Suprapubic skin (tissue), 4 donors: ENCODE data around the gene FAM81B. TPM values are rescaled to one million over a fixed set of nuclear protein-coding genes. Genes with fewer than 3 reads are reported as not detected.
"Not testable (repeated sequence)": the region's sequence is repeated elsewhere in the genome, so short reads cannot be mapped to it uniquely, and the experiment has no call there.

Experiments
- DNase-seq, 2 donors: peaks; one replicate each; pipeline ENCODE4 v3.0.0-alpha.2; 2019; ENCODE audit warnings: low spot score in 2 of 2
- H3K27ac ChIP-seq: fragments of 200-600 bp; sonication (generic); one replicate; pipeline ENCODE4 v1.5.1; 2019
- H3K27me3 ChIP-seq: fragments of 200-600 bp; sonication (generic); one replicate; pipeline ENCODE4 v1.5.1; 2019
- H3K36me3 ChIP-seq: fragments of 200-600 bp; sonication (generic); one replicate; pipeline ENCODE4 v1.5.1; 2019
- H3K4me1 ChIP-seq: fragments of 200-600 bp; sonication (generic); one replicate; pipeline ENCODE4 v1.5.1; 2019
- H3K4me3 ChIP-seq: fragments of 200-600 bp; sonication (generic); one replicate; pipeline ENCODE4 v1.5.1; 2019; ENCODE audit warnings: mild to moderate bottlenecking
- H3K9me3 ChIP-seq: fragments of 200-600 bp; sonication (generic); one replicate; pipeline ENCODE4 v1.5.1; 2019
- EP300 ChIP-seq: sonication (generic); formaldehyde crosslinking; IDR thresholded peaks from one replicate; pipeline ENCODE4 v1.6.1; 2017; ENCODE audit warnings: antibody characterized with exemption
- POLR2A ChIP-seq, 2 donors: fragments of 450-650 bp; IDR thresholded peaks; one replicate each; pipeline ENCODE4 v1.6.1; 2017; ENCODE audit warnings: antibody characterized with exemption in 2 of 2, mild to moderate bottlenecking in 2 of 2, moderate library complexity in 2 of 2
- POLR2AphosphoS5 ChIP-seq, 3 donors: sonication (generic); formaldehyde crosslinking; IDR thresholded peaks; one replicate each; pipeline ENCODE4 v1.6.1; 2017; ENCODE audit warnings: antibody characterized with exemption in 3 of 3
- WGBS: methylation state at CpG from one replicate; pipeline ENCODE4 v1.1.5; 2018; 5-methylcytosine and 5-hydroxymethylcytosine counted together
- total RNA-seq, 4 donors: library from RNA; depleted of rRNA; stranded (reverse); fragments of >200 nt; gene quantifications; one replicate each; pipeline ENCODE4 v1.1.0, GENCODE V29; 2016
- TF ChIP-seq, protein P1 (sequence below), 2 donors: fragments of 200-600 bp in 1 of 2; fragments of 450-650 bp in 1 of 2; sonication (generic) in 1 of 2; IDR thresholded peaks; one replicate each; pipeline ENCODE4 v1.5.1; 2016 to 2019; ENCODE audit warnings: antibody characterized with exemption in 2 of 2, mild to moderate bottlenecking in 1 of 2, moderate library complexity in 1 of 2

FAM81B gene
- total RNA-seq, 4 donors from 2014 or later, result not detected

DNA sequence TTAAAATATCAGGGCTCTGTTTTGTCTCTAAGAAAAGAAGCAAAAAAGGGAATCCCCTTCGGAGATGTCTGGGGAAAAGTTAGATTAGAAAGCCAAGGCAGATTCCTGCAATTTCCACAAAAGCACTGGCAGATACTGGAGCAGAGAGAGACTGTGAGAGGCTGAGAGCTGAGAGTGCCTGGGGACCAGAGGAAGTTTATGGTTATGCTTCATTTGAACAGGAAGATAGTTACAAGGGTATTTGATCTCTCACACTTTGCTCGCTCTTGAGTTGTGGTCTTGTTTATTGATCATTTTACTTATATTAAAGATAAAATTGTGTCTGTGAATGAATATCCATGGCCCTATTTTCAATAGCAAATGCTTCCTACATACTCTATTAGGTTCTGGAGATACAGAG, 32.8 kb upstream of the FAM81B start:
- WGBS, result 68% methylated on average over 2 of the region's 2 CpGs
- no peak overlapping the region for H3K27ac ChIP-seq
- H3K4me1 ChIP-seq, result no peaks in the 10 kb centered on the region
- DNase-seq, result no peak
- no peaks in the 10 kb centered on the region for H3K9me3 ChIP-seq
- no peak for TF ChIP-seq POLR2AphosphoS5 (IDR thresholded peaks at IDR 0.05)
- no peak for TF ChIP-seq POLR2A (IDR thresholded peaks at IDR 0.05)
- TF ChIP-seq EP300, result no peak
- TF ChIP-seq, protein P1, sequence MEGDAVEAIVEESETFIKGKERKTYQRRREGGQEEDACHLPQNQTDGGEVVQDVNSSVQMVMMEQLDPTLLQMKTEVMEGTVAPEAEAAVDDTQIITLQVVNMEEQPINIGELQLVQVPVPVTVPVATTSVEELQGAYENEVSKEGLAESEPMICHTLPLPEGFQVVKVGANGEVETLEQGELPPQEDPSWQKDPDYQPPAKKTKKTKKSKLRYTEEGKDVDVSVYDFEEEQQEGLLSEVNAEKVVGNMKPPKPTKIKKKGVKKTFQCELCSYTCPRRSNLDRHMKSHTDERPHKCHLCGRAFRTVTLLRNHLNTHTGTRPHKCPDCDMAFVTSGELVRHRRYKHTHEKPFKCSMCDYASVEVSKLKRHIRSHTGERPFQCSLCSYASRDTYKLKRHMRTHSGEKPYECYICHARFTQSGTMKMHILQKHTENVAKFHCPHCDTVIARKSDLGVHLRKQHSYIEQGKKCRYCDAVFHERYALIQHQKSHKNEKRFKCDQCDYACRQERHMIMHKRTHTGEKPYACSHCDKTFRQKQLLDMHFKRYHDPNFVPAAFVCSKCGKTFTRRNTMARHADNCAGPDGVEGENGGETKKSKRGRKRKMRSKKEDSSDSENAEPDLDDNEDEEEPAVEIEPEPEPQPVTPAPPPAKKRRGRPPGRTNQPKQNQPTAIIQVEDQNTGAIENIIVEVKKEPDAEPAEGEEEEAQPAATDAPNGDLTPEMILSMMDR (IDR thresholded peaks at IDR 0.05), result no peak
- no peaks in the 10 kb centered on the region for H3K36me3 ChIP-seq
- H3K27me3 ChIP-seq, result no peaks in the 10 kb centered on the region
- H3K4me3 ChIP-seq, result no peak overlapping the region

DNA sequence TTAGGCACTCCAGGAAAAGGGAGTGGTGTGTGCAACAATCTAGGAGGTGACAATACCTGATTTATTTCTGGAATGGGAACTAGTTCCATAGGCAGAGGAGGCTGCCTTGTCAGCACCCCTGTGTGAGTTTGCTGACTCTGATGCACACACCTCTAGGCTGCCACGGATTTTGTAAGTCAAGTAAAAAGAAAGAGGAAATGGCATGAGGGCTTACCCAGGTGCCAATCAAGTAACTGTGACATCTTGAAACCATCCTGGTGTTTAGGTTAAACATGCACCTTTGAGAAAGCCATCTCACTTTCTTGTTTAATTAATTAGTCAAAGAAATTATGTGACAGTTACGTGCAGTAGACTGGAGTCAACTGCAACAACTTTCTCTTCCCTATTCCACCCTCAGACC, 32.3 kb upstream of the FAM81B start:
- no peak for DNase-seq
- Histone ChIP-seq H3K4me1 (no peaks in the 10 kb centered on the region), H3K36me3 (no peaks in the 10 kb centered on the region), H3K9me3 (peaks cover 2% of the 10 kb centered on the region), H3K27ac (no peak overlapping the region), H3K4me3 (no peak overlapping the region), H3K27me3 (no peaks in the 10 kb centered on the region)
- WGBS, result 54% methylated on average over 2 of the region's 2 CpGs
- TF ChIP-seq POLR2AphosphoS5 (IDR thresholded peaks at IDR 0.05), result no peak
- no peak for TF ChIP-seq EP300

DNA sequence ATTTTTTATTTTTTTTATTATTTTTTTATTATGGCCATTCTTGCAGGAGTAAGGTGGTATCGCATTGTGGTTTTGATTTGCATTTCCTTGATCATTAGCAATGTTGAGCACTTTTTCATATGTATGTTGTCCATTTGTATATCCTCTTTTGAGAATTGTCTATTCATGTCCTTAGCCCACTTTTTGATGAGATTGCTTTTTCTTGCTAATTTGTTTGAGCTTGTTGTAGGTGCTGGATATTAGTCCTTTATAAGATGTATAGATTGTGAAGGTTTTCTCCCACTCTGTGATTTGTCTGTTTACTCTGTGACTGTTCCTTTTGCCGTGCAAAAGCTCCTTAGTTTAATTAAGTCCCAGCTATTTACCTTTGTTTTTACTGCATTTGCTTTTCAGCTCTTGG, 30.5 kb upstream of the FAM81B start:
- H3K9me3 ChIP-seq, DNase-seq, H3K27me3 ChIP-seq, H3K27ac ChIP-seq, H3K4me1 ChIP-seq, H3K4me3 ChIP-seq, H3K36me3 ChIP-seq: not testable (repeated sequence)
- WGBS, result 85% methylated on average over 2 of the region's 2 CpGs

DNA sequence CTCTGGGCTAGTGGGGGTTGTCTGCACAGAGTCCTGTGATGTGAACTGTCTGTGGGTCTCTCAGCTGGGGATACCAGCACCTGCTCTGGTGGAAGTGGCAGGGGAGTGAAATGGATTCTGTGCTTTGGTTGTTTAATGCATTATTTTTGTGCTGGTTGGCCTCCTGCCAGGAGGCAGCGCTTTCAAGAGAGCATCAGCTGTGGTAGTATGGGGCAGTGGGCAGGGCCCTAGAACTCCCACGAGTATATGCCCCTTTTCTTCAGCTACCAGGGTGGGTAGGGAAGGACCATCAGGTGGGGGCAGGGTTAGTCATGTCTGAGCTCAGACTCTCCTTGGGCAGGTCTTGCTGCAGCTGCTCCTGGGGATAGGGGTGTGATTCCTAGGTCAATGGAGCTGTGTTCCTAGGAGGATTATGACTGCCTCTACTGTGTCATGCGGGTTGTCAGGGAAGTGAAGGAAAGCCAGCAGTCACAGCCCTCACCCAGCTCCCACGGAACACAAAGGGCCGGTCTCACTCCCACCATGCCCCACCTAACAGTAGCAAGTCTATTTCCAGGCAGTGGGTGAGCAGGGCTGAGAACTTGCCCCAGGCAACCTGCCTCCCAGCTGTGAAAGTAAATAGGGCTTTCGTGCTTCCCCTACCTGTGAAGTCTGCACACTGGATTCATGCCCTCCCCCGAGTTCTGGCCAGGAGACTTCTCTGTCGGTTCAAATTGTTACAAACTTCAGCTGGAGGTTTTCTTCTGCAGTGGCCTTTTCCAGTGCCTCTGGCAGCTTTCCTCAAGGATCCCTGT, 25.7 kb upstream of the FAM81B start:
- H3K4me3 ChIP-seq, result no peak overlapping the region
- H3K9me3 ChIP-seq, result peaks cover 3% of the 10 kb centered on the region
- H3K27ac ChIP-seq, result no peak overlapping the region
- TF ChIP-seq POLR2A (IDR thresholded peaks at IDR 0.05) (no peak), POLR2AphosphoS5 (IDR thresholded peaks at IDR 0.05) (no peak), EP300 (no peak)
- TF ChIP-seq, protein P1 (IDR thresholded peaks at IDR 0.05), result no peak
- no peaks in the 10 kb centered on the region for H3K27me3 ChIP-seq
- H3K36me3 ChIP-seq, result no peaks in the 10 kb centered on the region
- 77% methylated on average over 8 of the region's 8 CpGs for WGBS
- H3K4me1 ChIP-seq, result no peaks in the 10 kb centered on the region
- DNase-seq, result no peak

DNA sequence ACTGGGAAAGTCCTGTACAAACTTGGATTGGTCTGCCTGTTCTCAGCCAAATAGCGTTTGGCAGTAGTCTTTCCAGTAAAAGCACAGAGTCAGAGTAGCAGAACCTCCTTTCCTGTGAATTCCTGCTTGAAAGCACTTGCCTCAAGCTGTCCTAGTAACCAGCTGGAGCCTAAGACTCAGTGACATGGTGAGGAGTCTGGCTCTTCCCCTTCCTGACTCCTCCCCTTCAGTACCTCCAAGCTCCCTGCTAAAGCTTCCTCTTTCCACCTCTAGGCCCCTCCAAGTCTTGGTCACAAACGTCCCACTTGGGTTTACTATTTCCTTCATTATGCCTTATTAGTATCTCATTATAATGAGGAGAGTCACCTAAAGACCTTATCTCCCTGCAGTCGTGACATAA, 21.4 kb upstream of the FAM81B start:
- Histone ChIP-seq H3K27me3 (no peaks in the 10 kb centered on the region), H3K9me3 (no peaks in the 10 kb centered on the region), H3K4me1 (no peaks in the 10 kb centered on the region), H3K36me3 (no peaks in the 10 kb centered on the region), H3K27ac (no peak overlapping the region), H3K4me3 (no peak overlapping the region)
- TF ChIP-seq, protein P1 (IDR thresholded peaks at IDR 0.05), result no peak
- TF ChIP-seq EP300 (no peak), POLR2AphosphoS5 (IDR thresholded peaks at IDR 0.05) (no peak), POLR2A (IDR thresholded peaks at IDR 0.05) (no peak)
- DNase-seq, result no peak
- 27% methylated on average over 3 of the region's 3 CpGs for WGBS

DNA sequence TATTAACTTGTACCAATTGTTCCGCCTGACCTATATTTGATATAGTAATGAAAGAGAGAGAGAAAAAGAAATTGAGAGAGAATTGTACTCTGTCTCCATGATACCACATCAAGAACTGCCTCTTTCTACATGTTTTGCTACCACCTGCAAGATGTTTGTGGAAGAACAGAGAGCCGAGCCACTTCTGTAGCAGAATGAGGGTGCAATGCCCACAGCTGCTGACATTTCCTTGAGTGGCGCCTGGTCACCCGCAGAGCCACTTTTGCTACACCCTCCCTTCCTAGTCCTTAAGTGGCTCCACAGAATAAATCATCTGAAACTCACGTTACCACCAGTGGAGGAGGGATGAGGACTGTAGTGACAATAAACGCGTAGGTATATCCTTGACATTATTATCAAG, 17.1 kb upstream of the FAM81B start:
- DNase-seq, result no peak

More for the DNA sequence above, 17.1 kb upstream of the FAM81B start:
- no peaks in the 10 kb centered on the region for H3K27me3 ChIP-seq
- H3K36me3 ChIP-seq, result no peaks in the 10 kb centered on the region
- no peak overlapping the region for H3K4me3 ChIP-seq
- no peaks in the 10 kb centered on the region for H3K4me1 ChIP-seq
- 80% methylated on average over 7 of the region's 7 CpGs for WGBS
- H3K9me3 ChIP-seq, result no peaks in the 10 kb centered on the region
- H3K27ac ChIP-seq, result no peak overlapping the region
- TF ChIP-seq EP300 (no peak), POLR2AphosphoS5 (IDR thresholded peaks at IDR 0.05) (no peak), POLR2A (IDR thresholded peaks at IDR 0.05) (no peak)
- TF ChIP-seq, protein P1 (IDR thresholded peaks at IDR 0.05), result no peak
